HG02610 (cell line): Measurements from ENCODE around the gene POLE2.
A peak's percentile ranks its signal among the peaks of the same experiment; 100 is the strongest.
"Not testable (repeated sequence)": the region's sequence is repeated elsewhere in the genome, so short reads cannot be mapped to it uniquely, and the experiment has no call there.

Source experiments
- ATAC-seq: cut with Tn5 transposase; IDR thresholded peaks from one replicate; pipeline ENCODE4 v1.9.1; 2021; ENCODE audit warnings: mild to moderate bottlenecking, moderate library complexity; ENCODE audit not compliant: unreplicated experiment

POLE2 gene, protein sequence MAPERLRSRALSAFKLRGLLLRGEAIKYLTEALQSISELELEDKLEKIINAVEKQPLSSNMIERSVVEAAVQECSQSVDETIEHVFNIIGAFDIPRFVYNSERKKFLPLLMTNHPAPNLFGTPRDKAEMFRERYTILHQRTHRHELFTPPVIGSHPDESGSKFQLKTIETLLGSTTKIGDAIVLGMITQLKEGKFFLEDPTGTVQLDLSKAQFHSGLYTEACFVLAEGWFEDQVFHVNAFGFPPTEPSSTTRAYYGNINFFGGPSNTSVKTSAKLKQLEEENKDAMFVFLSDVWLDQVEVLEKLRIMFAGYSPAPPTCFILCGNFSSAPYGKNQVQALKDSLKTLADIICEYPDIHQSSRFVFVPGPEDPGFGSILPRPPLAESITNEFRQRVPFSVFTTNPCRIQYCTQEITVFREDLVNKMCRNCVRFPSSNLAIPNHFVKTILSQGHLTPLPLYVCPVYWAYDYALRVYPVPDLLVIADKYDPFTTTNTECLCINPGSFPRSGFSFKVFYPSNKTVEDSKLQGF

GRCh38 chr14:49687942-49688700, at the start of gene POLE2:
TSS of gene POLE2 (minus strand) at chr14:49688214. CDS start at chr14:49688203, 11 bp downstream.
- ATAC-seq, result peak; percentile 93

- ATAC-seq, result not testable (repeated sequence)
Measured at GRCh38 chr14:49735669-49736068, 47.7 kb upstream of the POLE2 start.

DNA sequence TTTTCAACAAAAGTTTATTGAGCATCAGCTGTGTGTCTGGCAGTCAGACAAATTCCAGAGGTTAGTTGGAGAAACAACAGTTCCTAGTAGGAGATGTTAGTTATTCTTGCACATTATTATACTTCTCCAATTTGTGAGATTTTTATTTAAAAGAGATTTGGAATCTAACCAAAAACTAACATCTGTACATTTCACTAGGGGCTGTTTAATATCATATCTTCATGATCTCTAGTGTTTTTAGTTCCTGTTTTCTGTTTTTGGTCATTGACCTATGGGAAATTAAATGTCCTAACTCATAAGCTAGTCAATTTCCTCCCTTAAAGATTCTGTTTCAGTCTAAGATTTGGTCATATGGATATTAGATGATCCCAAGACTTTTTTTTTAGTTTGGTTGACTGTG, 45.8 kb upstream of the POLE2 start:
- no peak for ATAC-seq

GRCh38 chr14:49732896-49733295, 44.9 kb upstream of the POLE2 start:
- ATAC-seq, result no peak

GRCh38 chr14:49727171-49727570, 39.2 kb upstream of the POLE2 start:
- no peak for ATAC-seq

GRCh38 chr14:49721733-49722435, 33.9 kb upstream of the POLE2 start:
- not testable (repeated sequence) for ATAC-seq

- ATAC-seq, result no peak
Measured at GRCh38 chr14:49720744-49721143, 32.7 kb upstream of the POLE2 start.

- not testable (repeated sequence) for ATAC-seq
Measured at GRCh38 chr14:49710993-49711392, 23.0 kb upstream of the POLE2 start.

GRCh38 chr14:49704471-49704870, 16.5 kb upstream of the POLE2 start:
- not testable (repeated sequence) for ATAC-seq

DNA sequence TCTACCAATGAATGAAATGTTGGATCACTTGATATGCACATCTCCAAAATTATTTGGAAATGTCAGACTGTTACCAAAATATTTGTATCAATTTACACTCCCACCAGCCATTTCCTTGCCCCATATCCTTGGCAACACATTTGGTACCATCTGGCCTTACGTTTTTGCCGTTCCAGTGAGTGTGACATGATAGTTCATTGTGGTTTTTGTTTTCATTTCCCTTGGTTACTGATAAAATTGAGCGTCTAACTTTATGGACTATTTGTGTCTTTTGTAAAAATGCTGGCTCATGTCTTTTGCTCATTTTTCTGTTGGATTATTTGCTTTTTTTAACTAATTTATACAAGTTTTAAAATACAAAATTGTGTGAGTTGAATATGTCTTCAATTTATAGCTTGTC, 16.0 kb upstream of the POLE2 start:
- no peak for ATAC-seq

DNA sequence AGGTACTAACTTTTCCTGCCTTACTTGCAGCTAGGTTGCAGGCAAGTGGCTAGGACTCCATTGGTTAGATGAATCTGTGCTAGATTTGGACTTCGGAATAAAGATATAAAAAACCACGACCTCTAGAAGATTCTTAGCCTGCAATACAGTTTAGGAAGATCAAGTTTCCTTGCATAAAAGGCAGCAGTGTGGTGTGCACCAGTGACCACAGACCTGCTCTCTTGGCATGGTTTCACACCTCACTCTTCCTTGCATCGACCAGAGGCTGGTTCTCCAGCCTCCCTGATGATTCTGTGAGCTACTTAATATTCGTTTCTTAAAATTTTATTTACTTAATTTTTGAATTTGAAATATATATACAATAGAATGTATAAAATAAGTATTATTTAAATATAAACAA, 14.7 kb upstream of the POLE2 start:
- no peak for ATAC-seq

GRCh38 chr14:49693735-49694124, 5.7 kb upstream of the POLE2 start:
- ATAC-seq, result not testable (repeated sequence)

DNA sequence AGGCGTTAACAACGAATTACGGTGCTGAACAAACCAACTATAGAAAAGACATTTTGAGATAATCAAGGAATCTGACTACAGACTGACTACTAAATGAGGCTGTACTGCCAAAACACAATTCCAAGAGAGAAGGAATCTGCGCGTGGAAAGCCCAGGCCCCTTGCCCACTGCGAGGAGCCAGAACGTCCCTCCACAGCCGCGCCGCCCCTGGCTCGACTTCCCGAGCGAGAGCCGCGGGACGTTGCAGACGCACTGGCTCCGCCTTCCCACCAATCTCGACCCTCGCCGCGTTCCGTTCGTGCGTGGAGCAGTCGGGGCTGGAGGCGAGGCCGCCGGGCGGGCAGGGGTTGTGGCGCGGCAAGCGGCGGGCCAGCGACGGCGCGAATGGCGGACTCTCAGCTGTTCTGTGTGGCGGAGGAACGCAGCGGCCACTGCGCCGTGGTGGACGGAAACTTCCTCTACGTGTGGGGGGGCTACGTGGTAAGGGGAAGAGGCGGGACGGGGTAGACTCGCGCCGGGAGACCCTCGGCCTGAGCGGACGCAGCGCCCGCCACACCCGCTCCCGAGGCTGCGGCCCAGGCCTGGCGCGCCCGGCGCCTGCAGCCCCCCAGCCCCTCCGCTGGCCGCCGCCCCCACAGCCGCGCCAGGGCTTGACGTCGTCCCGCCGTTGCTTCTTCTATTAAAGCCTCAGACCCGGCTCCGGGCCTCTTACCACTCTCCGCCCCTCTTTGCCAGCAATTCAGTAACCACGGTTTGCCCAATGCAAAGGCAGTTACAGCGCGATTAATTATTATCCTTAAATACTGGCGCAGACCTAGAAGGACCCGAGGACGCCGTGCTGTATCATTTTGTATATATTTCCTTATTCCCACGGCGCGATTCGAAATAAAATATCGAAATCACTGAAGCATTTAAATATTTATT, 5.1 kb upstream of the POLE2 start, which contains the start of gene KLHDC1:
Gene KLHDC1 (plus strand): TSS at position 310 of the 924 bp plus-strand sequence. CDS start 75 bp downstream, at position 385.
- peak; percentile 66 for ATAC-seq

- no peak for ATAC-seq
Measured at GRCh38 chr14:49692193-49692757, 4.3 kb upstream of the POLE2 start.

- ATAC-seq, result no peak
Measured at GRCh38 chr14:49691031-49691430, 3.0 kb upstream of the POLE2 start.

GRCh38 chr14:49688701-49689030, 652 bp upstream of the POLE2 start:
- ATAC-seq, result no peak

- no peak for ATAC-seq
Measured at GRCh38 chr14:49686425-49686824, 1.6 kb downstream of the POLE2 start.

DNA sequence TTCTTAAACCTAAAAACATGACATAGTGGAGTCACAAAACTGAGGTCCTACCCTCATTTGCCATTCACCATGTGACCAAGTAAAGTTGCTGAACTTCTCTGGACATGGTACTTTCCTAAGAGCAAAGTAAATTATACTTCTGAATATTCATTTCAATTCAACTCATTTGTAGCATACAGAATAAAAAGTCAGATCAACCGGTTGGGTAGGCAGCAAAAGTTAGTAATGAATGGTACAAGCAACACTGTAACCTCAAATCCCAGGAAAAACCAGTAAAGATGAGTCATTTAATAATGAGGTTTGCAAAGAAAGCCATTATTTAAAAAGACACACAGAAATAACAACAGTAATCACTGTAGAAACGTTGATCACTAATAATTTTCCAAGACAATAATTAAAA, 8.7 kb downstream of the POLE2 start:
- no peak for ATAC-seq

DNA sequence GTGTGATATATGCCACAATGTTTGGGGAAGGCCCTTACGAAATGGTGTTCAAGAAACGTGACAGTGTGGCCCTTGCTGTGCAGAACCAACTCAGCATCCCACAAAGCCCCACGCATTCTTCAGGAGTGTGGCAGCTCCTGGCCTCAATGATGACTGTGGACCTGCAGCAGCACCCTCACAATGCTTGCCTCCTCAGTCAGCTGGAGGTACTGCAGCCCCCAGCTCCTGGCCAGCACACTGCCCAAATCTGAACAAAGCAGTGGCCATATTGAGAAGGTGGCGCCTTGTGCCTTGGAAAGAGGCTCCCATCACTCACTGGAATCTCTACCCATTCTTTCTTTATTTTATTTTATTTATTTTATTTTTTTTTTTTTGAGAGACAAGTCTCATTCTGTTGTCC, 10.4 kb downstream of the POLE2 start:
- ATAC-seq, result no peak

DNA sequence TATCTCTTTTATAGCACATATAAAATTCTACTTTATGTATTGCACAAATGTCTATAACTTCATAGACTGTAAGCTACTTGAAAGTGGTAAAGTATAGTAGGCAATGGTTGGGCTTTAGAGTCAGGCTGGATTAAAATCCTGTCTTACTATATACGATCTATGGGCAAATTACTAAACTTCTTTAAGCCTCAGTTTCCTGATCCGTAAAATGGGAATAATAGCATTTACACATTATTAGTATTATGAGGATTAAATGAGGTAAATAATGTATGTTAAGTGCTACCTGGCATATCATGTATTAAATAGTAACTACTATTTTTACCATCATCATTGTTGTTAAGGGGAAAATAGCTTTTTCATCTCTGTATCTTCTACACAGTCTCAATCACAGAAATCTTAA, 14.4 kb downstream of the POLE2 start:
- ATAC-seq, result no peak
